Osteoblast (primary cell): ENCODE measurements around the gene GOLGA8G. TPM values are rescaled to one million over a fixed set of nuclear protein-coding genes. Genes with fewer than 3 reads are reported as not detected.
"Not testable (repeated sequence)": the region's sequence is repeated elsewhere in the genome, so short reads cannot be mapped to it uniquely, and the experiment has no call there.

Source experiments
- DNase-seq: peaks from one replicate; pipeline ENCODE4 v3.0.0; 2011; ENCODE audit warnings: low spot score, mixed read lengths; ENCODE audit not compliant: insufficient read length; ENCODE audit errors: missing footprints
- H2AFZ ChIP-seq: 2 replicates; pipeline ENCODE4 v1.6.0; 2011; ENCODE audit warnings: mild to moderate bottlenecking, low read length
- H3K27ac ChIP-seq: 2 replicates; pipeline ENCODE4 v1.5.1; 2011; ENCODE audit warnings: mild to moderate bottlenecking, low read depth, low read length, moderate library complexity
- H3K27me3 ChIP-seq: 2 replicates; pipeline ENCODE4 v1.6.0; 2012; ENCODE audit warnings: mild to moderate bottlenecking, control low read depth, inconsistent platforms, low read length, moderate library complexity; ENCODE audit not compliant: insufficient read depth
- H3K36me3 ChIP-seq: 2 replicates; pipeline ENCODE4 v1.5.1; 2011; ENCODE audit warnings: mild to moderate bottlenecking, low read length, control low read depth, moderate library complexity; ENCODE audit not compliant: insufficient read depth
- H3K4me1 ChIP-seq: 2 replicates; pipeline ENCODE4 v1.5.1; 2011; ENCODE audit warnings: mild to moderate bottlenecking, low read length, control low read depth, moderate library complexity; ENCODE audit not compliant: insufficient read depth
- H3K4me2 ChIP-seq: 2 replicates; pipeline ENCODE4 v1.6.0; 2011; ENCODE audit warnings: mild to moderate bottlenecking, low read length; ENCODE audit not compliant: insufficient read depth
- H3K4me3 ChIP-seq: fragments of 200-600 bp; sonication (generic); 3 replicates; pipeline ENCODE4 v1.5.1; 2012; ENCODE audit warnings: mild to moderate bottlenecking, low read length, inconsistent platforms; ENCODE audit not compliant: insufficient read depth
- H3K79me2 ChIP-seq: 2 replicates; pipeline ENCODE4 v1.6.0; 2012; ENCODE audit warnings: mild to moderate bottlenecking, low read length, control low read depth, inconsistent platforms; ENCODE audit not compliant: insufficient read depth
- H3K9me3 ChIP-seq: 2 replicates; pipeline ENCODE4 v1.5.1; 2011; ENCODE audit warnings: low read depth, low read length, control low read depth
- H4K20me1 ChIP-seq: 2 replicates; pipeline ENCODE4 v1.6.0; 2012; ENCODE audit warnings: mild to moderate bottlenecking, low read length, control low read depth; ENCODE audit not compliant: insufficient read depth
- small RNA-seq: library from RNA; depleted of rRNA; stranded (forward); fragments of <200 nt; gene quantifications from one replicate; pipeline ENCODE3, GENCODE V24; 2012
- total RNA-seq: library from RNA; depleted of rRNA; stranded (reverse); fragments of >200 nt; gene quantifications from 2 replicates; pipeline ENCODE4 v1.2.3, GENCODE V29; 2012

The GOLGA8G gene
- total RNA-seq: under 0.01 TPM in 1 of 2 replicates, not detected in the other

GRCh38 chr15:28532954-28533353 is at the start of gene GOLGA8G:
Gene GOLGA8G (minus strand): TSS chr15:28532971. CDS start chr15:28532909, 62 bp downstream.
- not testable (repeated sequence) for H3K27ac ChIP-seq, H3K9me3 ChIP-seq, H3K4me2 ChIP-seq, H3K27me3 ChIP-seq, H3K4me1 ChIP-seq, H3K79me2 ChIP-seq, H3K4me3 ChIP-seq, DNase-seq, H3K36me3 ChIP-seq, H2AFZ ChIP-seq, H4K20me1 ChIP-seq

- H3K27me3 ChIP-seq, H3K4me3 ChIP-seq, H3K4me2 ChIP-seq, DNase-seq, H3K4me1 ChIP-seq, H3K79me2 ChIP-seq, H3K9me3 ChIP-seq, H3K27ac ChIP-seq, H2AFZ ChIP-seq, H4K20me1 ChIP-seq, H3K36me3 ChIP-seq: not testable (repeated sequence)
Observed at GRCh38 chr15:28573351-28573750, 40.6 kb upstream of the GOLGA8G start.

- not testable (repeated sequence) for H3K4me3 ChIP-seq, H4K20me1 ChIP-seq, DNase-seq, H3K4me1 ChIP-seq, H3K9me3 ChIP-seq, H3K79me2 ChIP-seq, H3K36me3 ChIP-seq, H3K27ac ChIP-seq, H3K4me2 ChIP-seq, H3K27me3 ChIP-seq, H2AFZ ChIP-seq
Observed at GRCh38 chr15:28553268-28553667, 20.5 kb upstream of the GOLGA8G start, which contains the start of gene GOLGA6L25. Gene GOLGA6L25 (plus strand): TSS chr15:28553568. CDS start chr15:28553629, 61 bp downstream.

- H3K9me3 ChIP-seq, H3K27ac ChIP-seq, H3K79me2 ChIP-seq, H3K4me3 ChIP-seq, H3K36me3 ChIP-seq, H3K27me3 ChIP-seq, H3K4me2 ChIP-seq, DNase-seq, H3K4me1 ChIP-seq, H2AFZ ChIP-seq, H4K20me1 ChIP-seq: not testable (repeated sequence)
Observed at GRCh38 chr15:28515208-28515607, 17.6 kb downstream of the GOLGA8G start.

- not testable (repeated sequence) for H3K36me3 ChIP-seq, H3K4me2 ChIP-seq, H3K4me1 ChIP-seq, H2AFZ ChIP-seq, H3K79me2 ChIP-seq, H3K27ac ChIP-seq, H4K20me1 ChIP-seq, H3K27me3 ChIP-seq, DNase-seq, H3K9me3 ChIP-seq, H3K4me3 ChIP-seq
Observed at GRCh38 chr15:28514128-28514527, 18.6 kb downstream of the GOLGA8G start.

- H2AFZ ChIP-seq, H3K27ac ChIP-seq, H3K9me3 ChIP-seq, DNase-seq, H3K4me1 ChIP-seq, H3K4me3 ChIP-seq, H3K79me2 ChIP-seq, H3K4me2 ChIP-seq, H3K27me3 ChIP-seq, H3K36me3 ChIP-seq, H4K20me1 ChIP-seq: not testable (repeated sequence)
Observed at GRCh38 chr15:28508217-28508889, 24.4 kb downstream of the GOLGA8G start.

GRCh38 chr15:28481340-28481739 is 51.4 kb downstream of the GOLGA8G start:
- not testable (repeated sequence) for H3K27ac ChIP-seq, DNase-seq, H4K20me1 ChIP-seq, H3K4me2 ChIP-seq, H3K4me3 ChIP-seq, H3K36me3 ChIP-seq, H2AFZ ChIP-seq, H3K79me2 ChIP-seq, H3K4me1 ChIP-seq, H3K9me3 ChIP-seq, H3K27me3 ChIP-seq

Small RNA genes lying within 50 kb of the gene (small RNA-seq; reads per million reads assigned to genes)
- gene AC138749.2 (not detected), gene AC138749.4 (not detected), gene AC138749.5 (not detected), gene MIR4509-3 (not detected), gene RF00017 (not detected)

Other genes starting within 250 kb of the GOLGA8G start
- 50.4 and 53.6 TPM in 2 replicates for gene HERC2, start 210.8 kb downstream of the GOLGA8G start, total RNA-seq
- not detected in 2 replicates for gene GOLGA6L24, start 174.9 kb downstream of the GOLGA8G start, total RNA-seq
- gene GOLGA8F, start 154.3 kb downstream of the GOLGA8G start, total RNA-seq: under 0.01 TPM in 2 replicates
- not detected in 2 replicates for gene GOLGA6L25, start 20.6 kb upstream of the GOLGA8G start, total RNA-seq
- under 0.01 and 0.29 TPM in 2 replicates for gene GOLGA8M, start 179.4 kb upstream of the GOLGA8G start, total RNA-seq